C4-2B (cell line): ENCODE results near the gene SDF2.

ENCODE experiments used
- CTCF ChIP-seq: fragments of 450-650 bp; conservative IDR thresholded peaks from 2 replicates; pipeline ENCODE4 v1.5.1; 2017; ENCODE audit warnings: mild to moderate bottlenecking
- ZFX ChIP-seq: fragments of 450-650 bp; IDR thresholded peaks from 2 replicates; pipeline ENCODE4 v1.6.1; 2017

GRCh38 chr17:28655160-28655559 is 6.5 kb downstream of the SDF2 start:
- no peak for TF ChIP-seq CTCF
- TF ChIP-seq ZFX, result no peak
